GM12891 (cell line): ENCODE results near the gene POLD2.

Experiments
- POLR2A ChIP-seq: IDR thresholded peaks from 2 replicates; pipeline ENCODE4 v1.6.1; 2011; ENCODE audit warnings: low read depth, low read length, control low read depth
- POLR2AphosphoS5 ChIP-seq: IDR thresholded peaks from 2 replicates; pipeline ENCODE4 v1.6.1; 2011; ENCODE audit warnings: low read depth, low read length, control low read depth
- SPI1 ChIP-seq: IDR thresholded peaks from 2 replicates; pipeline ENCODE4 v1.6.1; 2011; ENCODE audit warnings: low read depth, low read length, control low read depth
- TAF1 ChIP-seq: IDR thresholded peaks from 2 replicates; pipeline ENCODE4 v1.6.1; 2011; ENCODE audit warnings: low read depth, low read length, control low read depth

DNA sequence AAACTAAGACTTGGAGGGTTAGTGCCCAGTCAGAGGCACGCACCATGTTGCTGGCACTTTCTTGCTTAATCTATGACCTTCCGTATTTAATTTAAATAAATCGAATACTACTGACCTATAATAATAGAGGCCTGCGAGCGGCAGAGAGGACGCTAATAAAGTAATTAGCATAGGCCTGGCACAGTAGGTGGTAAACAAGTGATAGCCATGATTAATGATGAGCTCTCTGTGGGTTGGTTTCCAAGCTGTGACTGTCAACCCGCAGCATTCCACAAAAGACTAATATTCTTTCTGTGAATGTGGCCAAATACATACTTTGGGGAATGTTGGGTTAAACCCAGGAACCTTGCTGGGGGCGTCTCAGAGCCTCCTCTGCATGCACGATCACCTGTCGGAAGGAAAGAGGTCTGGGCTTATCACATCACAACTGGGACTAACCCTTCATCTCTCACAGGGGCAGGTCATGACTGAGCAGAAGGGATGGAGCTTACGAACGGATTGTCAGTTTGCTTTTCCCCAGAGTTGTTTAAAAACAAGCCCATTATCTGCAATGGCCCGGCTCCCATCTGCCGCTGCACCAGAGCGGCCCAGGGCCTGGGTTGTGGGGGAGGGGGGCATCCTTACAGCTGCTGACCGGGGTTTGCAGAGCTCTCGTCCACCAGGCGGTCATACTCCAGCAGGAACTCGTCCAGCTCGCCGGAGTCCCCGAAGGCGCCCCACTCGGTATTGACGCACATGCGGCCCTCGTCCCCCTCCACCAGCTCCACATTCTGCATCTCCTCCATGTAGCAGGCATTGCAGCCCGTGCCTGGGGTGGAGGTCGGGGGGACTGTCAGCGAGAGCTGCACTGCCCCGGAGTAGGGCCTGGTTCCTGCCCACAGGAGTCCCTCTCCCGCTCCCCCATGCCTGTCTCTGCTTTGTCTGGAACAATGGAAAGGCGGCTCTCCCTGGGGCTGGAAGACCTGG lies 24.0 kb upstream of the POLD2 start:
- TF ChIP-seq TAF1, result no peak
- no peak for TF ChIP-seq POLR2AphosphoS5
- no peak for TF ChIP-seq POLR2A
- no peak for TF ChIP-seq SPI1
